OCI-LY7 (cell line): Measurements from ENCODE around the gene EPS15. TPM values are rescaled to one million over a fixed set of nuclear protein-coding genes. Genes with fewer than 3 reads are reported as not detected.
A peak's percentile ranks its signal among the peaks of the same experiment; 100 is the strongest.

Experiments used
- BruUV-seq: library from RNA; stranded (reverse); fragments of 400-500 nt; replicated peaks from 2 replicates; lab custom pipeline; 2021; lab: Mats Ljungman, UMichigan
- CTCF ChIA-PET: fragments of 300-600 bp; sonication (Branson Sonifier 250); formaldehyde crosslinking; loops from one replicate; lab custom pipeline; 2022; ENCODE audit warnings: antibody characterized with exemption; ENCODE audit not compliant: unreplicated experiment; lab: Charles Lee
- POLR2A ChIA-PET: fragments of 300-600 bp; sonication (Branson Sonifier 250); formaldehyde crosslinking; loops from one replicate; lab custom pipeline; 2022; ENCODE audit warnings: antibody characterized with exemption; lab: Charles Lee
- DNase-seq: peaks from one replicate; pipeline ENCODE4 v3.0.0-alpha.2; 2015; ENCODE audit warnings: low spot score
- H2AFZ ChIP-seq: fragments of 200-600 bp; sonication (generic), shearing (Covaris generic); 2 replicates; pipeline ENCODE4 v1.6.1; 2014; ENCODE audit warnings: mild to moderate bottlenecking, antibody characterized with exemption, low read length, moderate library complexity
- H3K27ac ChIP-seq: fragments of 200-600 bp; sonication (generic); 2 replicates; pipeline ENCODE4 v1.5.1; 2014; ENCODE audit warnings: mixed run types, low read depth, mild to moderate bottlenecking, moderate library complexity, low read length, inconsistent platforms; ENCODE audit not compliant: poor library complexity, severe bottlenecking
- H3K36me3 ChIP-seq: fragments of 200-600 bp; sonication (generic); 2 replicates; pipeline ENCODE4 v1.6.1; 2014; ENCODE audit warnings: mild to moderate bottlenecking, antibody characterized with exemption, low read length, moderate library complexity, mixed read lengths; ENCODE audit not compliant: insufficient read depth
- H3K4me1 ChIP-seq: fragments of 200-600 bp; sonication (generic); 2 replicates; pipeline ENCODE4 v1.5.1; 2014; ENCODE audit warnings: mild to moderate bottlenecking, low read length; ENCODE audit not compliant: insufficient read depth, poor library complexity, severe bottlenecking
- H3K4me2 ChIP-seq: fragments of 200-600 bp; sonication (generic); 2 replicates; pipeline ENCODE4 v1.6.1; 2014; ENCODE audit warnings: mild to moderate bottlenecking, low read length
- H3K4me3 ChIP-seq: fragments of 200-600 bp; sonication (generic); 2 replicates; pipeline ENCODE4 v1.5.1; 2014; ENCODE audit warnings: mild to moderate bottlenecking, low read depth, low read length; ENCODE audit not compliant: poor library complexity, severe bottlenecking
- H3K79me2 ChIP-seq: fragments of 200-600 bp; sonication (generic); 2 replicates; pipeline ENCODE4 v1.6.1; 2016; ENCODE audit warnings: low read depth, mild to moderate bottlenecking, low read length, moderate library complexity, mixed read lengths; ENCODE audit not compliant: insufficient read depth
- H3K9me2 ChIP-seq: fragments of 200-600 bp; sonication (generic); 2 replicates; pipeline ENCODE4 v1.6.1; 2016; ENCODE audit warnings: mild to moderate bottlenecking, low read length, mixed read lengths; ENCODE audit not compliant: insufficient read depth
- H3K9me3 ChIP-seq: fragments of 200-600 bp; sonication (generic); 2 replicates; pipeline ENCODE4 v1.6.1; 2014; ENCODE audit warnings: mild to moderate bottlenecking, mixed run types, low read length, mixed read lengths
- H4K20me1 ChIP-seq: fragments of 200-600 bp; sonication (generic); 2 replicates; pipeline ENCODE4 v1.6.1; 2014; ENCODE audit warnings: mild to moderate bottlenecking, antibody characterized with exemption, low read length, moderate library complexity, mixed read lengths; ENCODE audit not compliant: insufficient read depth
- CTCF ChIP-seq: fragments of 200-600 bp; sonication (generic); conservative IDR thresholded peaks from 2 replicates; pipeline ENCODE4 v1.5.1; 2014; ENCODE audit warnings: mild to moderate bottlenecking, antibody characterized with exemption, low read length, moderate library complexity, mixed read lengths
- EZH2phosphoT487 ChIP-seq: fragments of 200-600 bp; sonication (generic); IDR thresholded peaks from 2 replicates; pipeline ENCODE4 v1.6.1; 2018; ENCODE audit warnings: low read depth, borderline replicate concordance, mild to moderate bottlenecking, mixed run types, antibody characterized with exemption, low read length, moderate library complexity, mixed read lengths
- intact Hi-C: fragments of 100-400 bp; cut with micrococcal nuclease; formaldehyde crosslinking; loops from one replicate; pipeline ENCODE4 v1.10.0; 2022; ENCODE audit not compliant: unreplicated experiment
- total RNA-seq, 2 experiments: library from RNA; depleted of rRNA in 1 of 2; stranded (reverse); fragments of >200 nt in 1 of 2; shearing (Covaris generic) in 1 of 2; gene quantifications; 2 replicates each; pipeline ENCODE4 v1.2.3, GENCODE V29; 2014 to 2022

Gene EPS15
- total RNA-seq, 2 experiments from 2014 or later = 23.8 to 73.2 TPM

GRCh38 chr1:51313961-51314777, 204.9 kb downstream of the EPS15 start:
- Histone ChIP-seq H3K9me2 (no peaks in the 10 kb centered on the region), H3K4me2 (no peak overlapping the region), H3K27ac (no peak overlapping the region), H3K4me3 (no peak overlapping the region), H4K20me1 (no peaks in the 10 kb centered on the region), H3K9me3 (no peaks in the 10 kb centered on the region), H3K4me1 (no peaks in the 10 kb centered on the region), H2AFZ (no peak overlapping the region), H3K79me2 (no peaks in the 10 kb centered on the region), H3K36me3 (no peaks in the 10 kb centered on the region)
- no TSS peak for BruUV-seq
- POLR2A ChIA-PET = no interaction called here
- CTCF ChIA-PET = no interaction called here
- TF ChIP-seq EZH2phosphoT487 (no peak), CTCF (no peak)
- DNase-seq = no peak
- intact Hi-C loops = no loop called here

DNA sequence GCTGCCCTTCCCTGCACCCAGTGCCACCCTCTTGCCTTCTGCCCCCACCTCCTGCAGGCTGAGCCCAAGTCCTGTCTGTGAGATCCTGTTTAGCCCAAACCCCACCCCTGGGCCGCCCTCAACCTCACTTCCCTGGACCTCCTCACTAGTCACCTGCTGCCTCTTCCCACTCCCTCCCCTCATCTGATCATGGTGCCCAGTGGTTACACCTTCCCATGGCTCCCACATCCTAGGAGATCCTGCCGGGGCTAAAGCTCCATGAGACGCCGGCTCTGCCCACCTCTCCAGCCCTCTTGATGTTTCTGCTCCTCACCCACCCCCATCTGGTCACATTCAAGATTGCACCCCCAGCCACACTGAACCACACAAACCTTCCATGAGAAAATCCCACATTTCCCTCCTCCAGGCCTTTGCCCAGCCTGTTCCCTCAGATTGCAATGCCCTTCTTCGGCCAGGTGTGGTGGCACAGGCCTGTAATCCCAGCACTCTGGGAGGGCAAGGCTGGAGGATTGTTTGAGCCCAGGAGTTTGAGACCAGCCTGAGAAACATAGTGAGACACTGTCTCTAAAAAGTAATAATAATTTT, 205.7 kb downstream of the EPS15 start:
- no peaks in the 10 kb centered on the region for H3K9me2 ChIP-seq
- no peak overlapping the region for H3K27ac ChIP-seq
- no TSS peak for BruUV-seq
- no peak overlapping the region for H3K4me2 ChIP-seq
- H3K9me3 ChIP-seq = no peaks in the 10 kb centered on the region
- no peak overlapping the region for H3K4me3 ChIP-seq
- POLR2A ChIA-PET = no interaction called here
- no peaks in the 10 kb centered on the region for H3K4me1 ChIP-seq
- DNase-seq = no peak
- intact Hi-C loops = no loop called here
- TF ChIP-seq CTCF (peak; percentile 50), EZH2phosphoT487 (no peak)
- H4K20me1 ChIP-seq = no peaks in the 10 kb centered on the region
- CTCF ChIA-PET = no interaction called here
- no peaks in the 10 kb centered on the region for H3K36me3 ChIP-seq
- H2AFZ ChIP-seq = no peak overlapping the region
- H3K79me2 ChIP-seq = no peaks in the 10 kb centered on the region

DNA sequence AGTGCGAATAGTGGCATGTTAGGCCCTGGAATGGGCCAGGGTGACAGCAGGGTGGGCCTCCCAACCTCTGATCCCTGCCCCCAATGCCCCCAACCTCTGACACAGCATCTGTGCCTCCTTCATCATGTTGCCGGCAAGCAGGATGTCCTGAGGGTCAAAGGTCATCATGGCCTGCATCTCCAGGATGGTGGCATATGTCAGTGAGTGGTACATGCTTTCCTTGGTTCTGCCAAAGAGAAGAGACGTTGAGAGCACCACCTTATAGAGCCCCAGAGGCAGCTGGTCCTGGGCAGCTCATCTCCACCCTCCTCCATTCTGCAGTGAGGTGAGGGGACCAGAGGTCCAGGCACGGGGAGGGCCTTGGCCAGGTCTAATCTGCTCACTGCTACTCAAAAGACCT, 206.3 kb downstream of the EPS15 start:
- Histone ChIP-seq H3K27ac (no peak overlapping the region), H2AFZ (no peak overlapping the region), H3K4me3 (no peak overlapping the region), H3K9me3 (no peaks in the 10 kb centered on the region), H4K20me1 (no peaks in the 10 kb centered on the region), H3K4me1 (no peaks in the 10 kb centered on the region), H3K36me3 (no peaks in the 10 kb centered on the region), H3K9me2 (no peaks in the 10 kb centered on the region), H3K79me2 (no peaks in the 10 kb centered on the region), H3K4me2 (no peak overlapping the region)
- ChIA-PET CTCF (no interaction called here), POLR2A (no interaction called here)
- TF ChIP-seq EZH2phosphoT487 (no peak), CTCF (no peak)
- DNase-seq = no peak
- no TSS peak for BruUV-seq
- intact Hi-C loops = no loop called here
